HCT116 (cell line): ENCODE measurements around the gene CFAP300. TPM values are rescaled to one million over a fixed set of nuclear protein-coding genes. Genes with fewer than 3 reads are reported as not detected.

Experiments
- ATAC-seq: fragments of 200-7000 bp; cut with Tn5 transposase; 2 replicates; pipeline ENCODE4 v1.9.1; 2020; ENCODE audit warnings: mild to moderate bottlenecking, moderate library complexity
- BruUV-seq: library from RNA; stranded (reverse); fragments of 400-500 nt; replicated peaks from 2 replicates; lab custom pipeline; 2021; lab: Mats Ljungman, UMichigan
- CTCF ChIA-PET: fragments of 300-600 bp; sonication (Branson Sonifier 250); formaldehyde crosslinking; loops from one replicate; lab custom pipeline; 2021; ENCODE audit warnings: antibody characterized with exemption; lab: Charles Lee
- POLR2A ChIA-PET: fragments of 300-600, 350-600 bp; sonication (Branson Sonifier 250); formaldehyde crosslinking; loops from one replicate; lab custom pipeline; 2021; ENCODE audit warnings: antibody characterized with exemption; lab: Charles Lee
- RAD21 ChIA-PET, 2 experiments: fragments of 300-600 bp; sonication (Branson Sonifier 250); formaldehyde crosslinking; loops; one replicate each; lab custom pipeline; 2023; ENCODE audit warnings: low total read pairs in 2 of 2; ENCODE audit not compliant: uncharacterized antibody in 2 of 2, unreplicated experiment in 2 of 2, low non-redundant PET in 1 of 2; lab: Charles Lee
- DNase-seq: peaks from one replicate; pipeline ENCODE4 v3.0.0-alpha.2; 2010; ENCODE audit warnings: low read depth, low spot score
- H2AFZ ChIP-seq: fragments of 200-600 bp; shearing (Covaris generic), sonication (generic); 2 replicates; pipeline ENCODE4 v1.6.1; 2017; ENCODE audit warnings: low read depth, mixed run types, mixed read lengths, antibody characterized with exemption, low read length; ENCODE audit not compliant: poor library complexity, severe bottlenecking
- H3K27ac ChIP-seq: 2 replicates; pipeline ENCODE4 v1.5.1; 2012; ENCODE audit warnings: low read depth, low read length
- H3K27me3 ChIP-seq: fragments of 200-600 bp; sonication (generic); 2 replicates; pipeline ENCODE4 v1.6.1; 2016; ENCODE audit warnings: mixed run types, low read length, mixed read lengths; ENCODE audit not compliant: insufficient read depth
- H3K36me3 ChIP-seq, 2 experiments: fragments of 200-500 bp in 1 of 2; fragments of 200-600 bp in 1 of 2; sonication (Bioruptor generic) in 1 of 2; sonication (generic) in 1 of 2; 2 replicates each; pipeline versions ENCODE4 v1.5.1 to v1.6.1; 2014 to 2016; ENCODE audit warnings: low read length in 2 of 2, inconsistent platforms in 1 of 2, mixed read lengths in 1 of 2, mixed run types in 1 of 2; ENCODE audit not compliant: insufficient read depth in 2 of 2, control insufficient read depth in 1 of 2
- H3K4me1 ChIP-seq, 2 experiments: fragments of 200-600 bp in 1 of 2; sonication (generic) in 1 of 2; 2 replicates each; pipeline versions ENCODE4 v1.5.1 to v1.6.1; 2012 to 2017; ENCODE audit warnings: low read length in 2 of 2, inconsistent platforms in 1 of 2, mild to moderate bottlenecking in 1 of 2, mixed read lengths in 1 of 2, mixed run types in 1 of 2, moderate library complexity in 1 of 2; ENCODE audit not compliant: insufficient read depth in 2 of 2, control insufficient read depth in 1 of 2
- H3K4me2 ChIP-seq: fragments of 200-600 bp; sonication (generic); 2 replicates; pipeline ENCODE4 v1.6.1; 2017; ENCODE audit warnings: mixed run types, low read length, mixed read lengths
- H3K4me3 ChIP-seq, 2 experiments: fragments of 200-600 bp in 1 of 2; sonication (generic) in 1 of 2; replicated peaks in 1 of 2; 2 replicates each; pipeline ENCODE4 v1.5.1; 2011 to 2016; ENCODE audit warnings: low read length in 2 of 2, control low read depth in 1 of 2, low read depth in 1 of 2, mild to moderate bottlenecking in 1 of 2, mixed read lengths in 1 of 2, mixed run types in 1 of 2
- H3K79me2 ChIP-seq: fragments of 200-600 bp; sonication (generic); 2 replicates; pipeline ENCODE4 v1.6.1; 2017; ENCODE audit warnings: mild to moderate bottlenecking, mixed run types, low read length, moderate library complexity, mixed read lengths; ENCODE audit not compliant: insufficient read depth
- H3K9ac ChIP-seq: fragments of 200-600 bp; sonication (generic); 2 replicates; pipeline ENCODE4 v1.6.1; 2016; ENCODE audit warnings: low read length, mixed read lengths
- H3K9me2 ChIP-seq: fragments of 200-600 bp; sonication (generic), shearing (Covaris generic); 2 replicates; pipeline ENCODE4 v1.6.1; 2017; ENCODE audit warnings: mixed run types, mild to moderate bottlenecking, moderate library complexity; ENCODE audit not compliant: insufficient read depth
- H3K9me3 ChIP-seq, 2 experiments: fragments of 200-500 bp in 1 of 2; fragments of 200-600 bp in 1 of 2; sonication (Bioruptor generic) in 1 of 2; sonication (generic) in 1 of 2; 2 replicates each; pipeline ENCODE4 v1.6.1; 2014 to 2017; ENCODE audit warnings: low read length in 2 of 2, mixed read lengths in 2 of 2, inconsistent platforms in 1 of 2, low read depth in 1 of 2, mild to moderate bottlenecking in 1 of 2, mixed run types in 1 of 2, moderate library complexity in 1 of 2; ENCODE audit not compliant: control insufficient read depth in 1 of 2, insufficient read depth in 1 of 2
- H4K20me1 ChIP-seq: fragments of 200-600 bp; sonication (generic), shearing (Covaris generic); 2 replicates; pipeline ENCODE4 v1.6.1; 2017; ENCODE audit warnings: mixed run types, mild to moderate bottlenecking, moderate library complexity; ENCODE audit not compliant: insufficient read depth
- CBX3 ChIP-seq: IDR thresholded peaks from 2 replicates; pipeline ENCODE4 v1.6.1; 2012; ENCODE audit warnings: low read depth
- CEBPB ChIP-seq: IDR thresholded peaks from 2 replicates; pipeline ENCODE4 v1.6.1; 2012; ENCODE audit warnings: low read depth
- CTCF ChIP-seq, 3 experiments: fragments of 200-600 bp in 1 of 3; sonication (generic) in 1 of 3; IDR thresholded peaks in 2 of 3; conservative IDR thresholded peaks in 1 of 3; 2 replicates each; pipeline ENCODE4 v1.5.1; 2012 to 2017; ENCODE audit warnings: low read depth in 2 of 3, low read length in 2 of 3, antibody characterized with exemption in 1 of 3, borderline replicate concordance in 1 of 3, control low read depth in 1 of 3, mild to moderate bottlenecking in 1 of 3, mixed read lengths in 1 of 3, mixed run types in 1 of 3, moderate library complexity in 1 of 3; ENCODE audit not compliant: insufficient read depth in 1 of 3
- POLR2A ChIP-seq: IDR thresholded peaks from 2 replicates; pipeline ENCODE4 v1.7.0; 2011; ENCODE audit warnings: borderline replicate concordance; ENCODE audit not compliant: insufficient read depth, insufficient read length; ENCODE audit errors: extremely low read depth
- POLR2AphosphoS5 ChIP-seq: IDR thresholded peaks from 2 replicates; pipeline ENCODE4 v1.6.1; 2011; ENCODE audit warnings: mild to moderate bottlenecking, low read depth, low read length, moderate library complexity
- RAD21 ChIP-seq: IDR thresholded peaks from 2 replicates; pipeline ENCODE4 v1.6.1; 2012; ENCODE audit warnings: low read depth, mild to moderate bottlenecking
- REST ChIP-seq: IDR thresholded peaks from 2 replicates; pipeline ENCODE4 v1.6.1; 2012; ENCODE audit warnings: low read depth
- YY1 ChIP-seq: IDR thresholded peaks from 2 replicates; pipeline ENCODE4 v1.6.1; 2011; ENCODE audit warnings: low read length, low read depth, moderate library complexity, mild to moderate bottlenecking; ENCODE audit not compliant: insufficient replicate concordance; ENCODE audit errors: extremely low read depth
- ZBTB33 ChIP-seq: IDR thresholded peaks from 2 replicates; pipeline ENCODE4 v1.6.1; 2011; ENCODE audit warnings: mild to moderate bottlenecking, low read length, moderate library complexity; ENCODE audit not compliant: insufficient replicate concordance; ENCODE audit errors: extremely low read depth
- ZNF274 ChIP-seq: fragments of 200-500 bp; sonication (Bioruptor generic); IDR thresholded peaks from 2 replicates; pipeline ENCODE4 v1.6.1; 2014; ENCODE audit warnings: mild to moderate bottlenecking, low read depth, low read length, inconsistent platforms
- intact Hi-C: fragments of 100-400 bp; cut with micrococcal nuclease; formaldehyde crosslinking; loops from 2 replicates; pipeline ENCODE4 v1.10.0; 2022
- total RNA-seq: library from RNA; stranded (reverse); gene quantifications from one replicate; pipeline ENCODE4 v1.2.1, GENCODE V29; 2021; ENCODE audit not compliant: unreplicated experiment

Gene CFAP300
- total RNA-seq, 1 experiment from 2014 or later: not detected

- no peak for ATAC-seq
- RAD21 ChIA-PET: no interaction called here
Measured at GRCh38 chr11:102004220-102004619, 43.0 kb upstream of the CFAP300 start.

More at GRCh38 chr11:102004220-102004619, 43.0 kb upstream of the CFAP300 start:
- POLR2A ChIA-PET: no interaction called here
- CTCF ChIA-PET: no interaction called here
- no peaks in the 10 kb centered on the region for H3K9me2 ChIP-seq
- H3K79me2 ChIP-seq: no peaks in the 10 kb centered on the region
- TF ChIP-seq RAD21: no peak
- TF ChIP-seq YY1: no peak
- TF ChIP-seq CTCF (IDR thresholded peaks at IDR 0.05 in 2 of 3, conservative IDR thresholded peaks at IDR 0.05 in 1 of 3; ENCODE audit: borderline replicate concordance in 1 of 3, insufficient read depth in 1 of 3, low read depth in 2 of 3, low read length in 2 of 3): no peak
- TF ChIP-seq REST: no peak
- no peak for TF ChIP-seq ZNF274
- no peak for TF ChIP-seq CBX3
- no peak for TF ChIP-seq CEBPB
- no peak for TF ChIP-seq POLR2A
- TF ChIP-seq POLR2AphosphoS5: no peak
- no peak for TF ChIP-seq ZBTB33
- no peak overlapping the region for H2AFZ ChIP-seq
- H3K4me2 ChIP-seq: no peak overlapping the region
- H3K4me3 ChIP-seq: no peak overlapping the region
- intact Hi-C loops: no loop called here
- no TSS peak for BruUV-seq
- no peaks in the 10 kb centered on the region for H3K9me3 ChIP-seq
- no peaks in the 10 kb centered on the region for H4K20me1 ChIP-seq
- H3K4me1 ChIP-seq: peaks cover 0 to 9% of the 10 kb centered on the region in 2 experiments; a peak in 2 of 4 replicates
- H3K27me3 ChIP-seq: no peaks in the 10 kb centered on the region
- H3K27ac ChIP-seq: no peak overlapping the region
- DNase-seq: no peak
- no peaks in the 10 kb centered on the region for H3K36me3 ChIP-seq
- no peak overlapping the region for H3K9ac ChIP-seq
